Stimulated activated naive B cell treated with anti-CD40 and anti-IgM and Interleukin-4, amounts not matched to agents 10 μg/mL and 1 μg/mL and 100 μg/mL, for 72 hours (primary cell): Measurements from ENCODE around the gene TUBGCP6.
"Not testable (repeated sequence)": the region's sequence is repeated elsewhere in the genome, so short reads cannot be mapped to it uniquely, and the experiment has no call there.

Source experiments
- ATAC-seq, 2 donors: fragments of 150-1000 bp; cut with Tn5 transposase; replicated peaks; 2 replicates each; pipeline ENCODE4 v1.10.0; 2021; ENCODE audit warnings: moderate library complexity in 1 of 2
- DNase-seq: peaks from one replicate; pipeline ENCODE4 v3.0.0; 2021
- H3K27ac Mint-ChIP-seq: one replicate; pipeline ENCODE4 v1.8.0; 2022; ENCODE audit warnings: mild to moderate bottlenecking, mixed read lengths
- H3K27me3 Mint-ChIP-seq, 2 donors: one replicate each; pipeline ENCODE4 v1.8.0; 2022; ENCODE audit warnings: mixed read lengths in 2 of 2
- H3K36me3 Mint-ChIP-seq, 2 donors: one replicate each; pipeline ENCODE4 v1.8.0; 2022; ENCODE audit warnings: mixed read lengths in 2 of 2, mild to moderate bottlenecking in 1 of 2
- H3K4me1 Mint-ChIP-seq, 2 donors: one replicate each; pipeline ENCODE4 v1.8.0; 2022; ENCODE audit warnings: mixed read lengths in 2 of 2, mild to moderate bottlenecking in 1 of 2
- H3K4me3 Mint-ChIP-seq, 2 donors: one replicate each; pipeline ENCODE4 v1.8.0; 2022; ENCODE audit warnings: mild to moderate bottlenecking in 2 of 2, mixed read lengths in 2 of 2, moderate library complexity in 1 of 2
- H3K9me3 Mint-ChIP-seq, 2 donors: one replicate each; pipeline ENCODE4 v1.8.0; 2022; ENCODE audit warnings: mixed read lengths in 2 of 2, mild to moderate bottlenecking in 1 of 2

Gene TUBGCP6

GRCh38 chr22:50211147-50211546 lies 33.7 kb downstream of the TUBGCP6 start:
- Mint-ChIP-seq H3K4me1 (peaks cover 33 to 50% of the 10 kb centered on the region in 2 donors), H3K4me3 (no peak overlapping the region), H3K9me3 (no peaks in the 10 kb centered on the region), H3K36me3 (peaks cover 35 to 65% of the 10 kb centered on the region in 2 donors), H3K27ac (no peak overlapping the region), H3K27me3 (no peaks in the 10 kb centered on the region)
- no peak for ATAC-seq
- DNase-seq: no peak

GRCh38 chr22:50210378-50211139 lies 34.3 kb downstream of the TUBGCP6 start:
- no peak for DNase-seq
- Mint-ChIP-seq H3K36me3 (peaks cover 32 to 62% of the 10 kb centered on the region in 2 donors), H3K27me3 (no peaks in the 10 kb centered on the region), H3K4me1 (peaks cover 34 to 51% of the 10 kb centered on the region in 2 donors), H3K4me3 (no peak overlapping the region), H3K27ac (peak overlapping the region; percentile 90), H3K9me3 (no peaks in the 10 kb centered on the region)
- no peak for ATAC-seq

- Mint-ChIP-seq H3K36me3 (peaks cover 33 to 62% of the 10 kb centered on the region in 2 donors), H3K9me3 (no peaks in the 10 kb centered on the region), H3K27me3 (no peaks in the 10 kb centered on the region), H3K4me1 (peaks cover 32 to 51% of the 10 kb centered on the region in 2 donors), H3K4me3 (no peak overlapping the region), H3K27ac (peak overlapping the region; percentile 90)
- peak; percentile 80 for ATAC-seq
- no peak for DNase-seq
Measured at GRCh38 chr22:50209893-50210292, 34.9 kb downstream of the TUBGCP6 start.

GRCh38 chr22:50208939-50209892 lies 35.6 kb downstream of the TUBGCP6 start:
- ATAC-seq (peak; percentile 20 to 35), DNase-seq (no peak)
- Mint-ChIP-seq H3K27ac (peak overlapping the region; percentile 90), H3K9me3 (no peaks in the 10 kb centered on the region), H3K4me3 (no peak overlapping the region), H3K36me3 (peaks cover 35 to 65% of the 10 kb centered on the region in 2 donors), H3K4me1 (peaks cover 33 to 51% of the 10 kb centered on the region in 2 donors), H3K27me3 (no peaks in the 10 kb centered on the region)

GRCh38 chr22:50208430-50208938 lies 36.3 kb downstream of the TUBGCP6 start:
- no peak for DNase-seq
- H3K36me3 Mint-ChIP-seq: peaks cover 33 to 64% of the 10 kb centered on the region in 2 donors
- no peak overlapping the region for H3K27ac Mint-ChIP-seq

GRCh38 chr22:50207383-50208140 lies 37.3 kb downstream of the TUBGCP6 start:
- no peaks in the 10 kb centered on the region for H3K9me3 Mint-ChIP-seq
- H3K27me3 Mint-ChIP-seq: no peaks in the 10 kb centered on the region
- no peak for DNase-seq
- peaks cover 33 to 51% of the 10 kb centered on the region in 2 donors for H3K4me1 Mint-ChIP-seq
- peak overlapping the region; percentile 65 for H3K27ac Mint-ChIP-seq
- ATAC-seq: peak; percentile 31 to 41
- H3K4me3 Mint-ChIP-seq: no peak overlapping the region
- H3K36me3 Mint-ChIP-seq: peaks cover 30 to 59% of the 10 kb centered on the region in 2 donors

More at GRCh38 chr22:50208430-50208938, 36.3 kb downstream of the TUBGCP6 start:
- Mint-ChIP-seq H3K4me3 (no peak overlapping the region), H3K4me1 (peaks cover 35 to 57% of the 10 kb centered on the region in 2 donors), H3K27me3 (no peaks in the 10 kb centered on the region), H3K9me3 (no peaks in the 10 kb centered on the region)
- ATAC-seq: no peak

GRCh38 chr22:50206599-50206998 lies 38.2 kb downstream of the TUBGCP6 start:
- H3K27ac Mint-ChIP-seq: no peak overlapping the region
- ATAC-seq: no peak
- H3K4me3 Mint-ChIP-seq: no peak overlapping the region

GRCh38 chr22:50205781-50206569 lies 38.8 kb downstream of the TUBGCP6 start:
- ATAC-seq: no peak
- Mint-ChIP-seq H3K9me3 (no peaks in the 10 kb centered on the region), H3K27ac (no peak overlapping the region), H3K4me3 (no peak overlapping the region), H3K27me3 (no peaks in the 10 kb centered on the region), H3K4me1 (peaks cover 37 to 57% of the 10 kb centered on the region in 2 donors), H3K36me3 (peaks cover 31 to 49% of the 10 kb centered on the region in 2 donors)
- no peak for DNase-seq

More at GRCh38 chr22:50206599-50206998, 38.2 kb downstream of the TUBGCP6 start:
- Mint-ChIP-seq H3K27me3 (no peaks in the 10 kb centered on the region), H3K9me3 (no peaks in the 10 kb centered on the region), H3K36me3 (peaks cover 31 to 52% of the 10 kb centered on the region in 2 donors), H3K4me1 (peaks cover 37 to 57% of the 10 kb centered on the region in 2 donors)
- DNase-seq: no peak

- peaks cover 29 to 44% of the 10 kb centered on the region in 2 donors for H3K36me3 Mint-ChIP-seq
- H3K27ac Mint-ChIP-seq: peak overlapping the region; percentile 38
- not testable (repeated sequence) for H3K9me3 Mint-ChIP-seq, ATAC-seq, H3K4me3 Mint-ChIP-seq, DNase-seq, H3K27me3 Mint-ChIP-seq
- H3K4me1 Mint-ChIP-seq: peaks cover 35 to 56% of the 10 kb centered on the region in 2 donors
Measured at GRCh38 chr22:50204998-50205397, 39.8 kb downstream of the TUBGCP6 start.

GRCh38 chr22:50204571-50204970 lies 40.3 kb downstream of the TUBGCP6 start:
- ATAC-seq: no peak

GRCh38 chr22:50203288-50203687 lies 41.5 kb downstream of the TUBGCP6 start:
- Mint-ChIP-seq H3K4me1 (peaks cover 33 to 58% of the 10 kb centered on the region in 2 donors), H3K27ac (no peak overlapping the region), H3K9me3 (no peaks in the 10 kb centered on the region), H3K4me3 (no peak overlapping the region), H3K27me3 (no peaks in the 10 kb centered on the region), H3K36me3 (peaks cover 27 to 40% of the 10 kb centered on the region in 2 donors)
- DNase-seq (no peak), ATAC-seq (no peak)

More at GRCh38 chr22:50204571-50204970, 40.3 kb downstream of the TUBGCP6 start:
- no peak overlapping the region for H3K4me3 Mint-ChIP-seq
- no peak overlapping the region for H3K27ac Mint-ChIP-seq
- no peaks in the 10 kb centered on the region for H3K9me3 Mint-ChIP-seq
- H3K4me1 Mint-ChIP-seq: peaks cover 32 to 56% of the 10 kb centered on the region in 2 donors
- H3K27me3 Mint-ChIP-seq: no peaks in the 10 kb centered on the region
- peaks cover 24 to 41% of the 10 kb centered on the region in 2 donors for H3K36me3 Mint-ChIP-seq
- no peak for DNase-seq

- Mint-ChIP-seq H3K4me1 (peaks cover 26 to 51% of the 10 kb centered on the region in 2 donors), H3K9me3 (no peaks in the 10 kb centered on the region), H3K36me3 (peaks cover 27 to 37% of the 10 kb centered on the region in 2 donors), H3K27ac (peak overlapping the region; percentile 52), H3K27me3 (no peaks in the 10 kb centered on the region), H3K4me3 (peak overlapping the region; percentile 84 to 86)
- DNase-seq: no peak
- ATAC-seq: no peak
Measured at GRCh38 chr22:50202130-50202666, 42.6 kb downstream of the TUBGCP6 start.
